Endodermal cell (in vitro differentiated cells): ENCODE data around the gene CNTF. TPM values are rescaled to one million over a fixed set of nuclear protein-coding genes. Genes with fewer than 3 reads are reported as not detected.

Experiments used
- DNase-seq: peaks from one replicate; pipeline ENCODE4 v3.0.0-alpha.2; 2017
- H3K27ac ChIP-seq: 2 replicates; pipeline ENCODE4 v1.5.1; 2013; ENCODE audit warnings: mild to moderate bottlenecking, low read depth, low read length, moderate library complexity
- H3K27me3 ChIP-seq: 2 replicates; pipeline ENCODE4 v1.6.1; 2013; ENCODE audit warnings: mild to moderate bottlenecking, low read length, moderate library complexity; ENCODE audit not compliant: insufficient read depth, control insufficient read depth, poor library complexity, severe bottlenecking
- H3K36me3 ChIP-seq: 2 replicates; pipeline ENCODE4 v1.7.0; 2013; ENCODE audit warnings: mild to moderate bottlenecking, low read length, moderate library complexity; ENCODE audit not compliant: control insufficient read depth, insufficient read depth
- H3K4me1 ChIP-seq: one replicate; pipeline ENCODE4 v1.7.0; 2013; ENCODE audit warnings: low read length; ENCODE audit not compliant: control insufficient read depth, insufficient read depth
- H3K4me3 ChIP-seq: 2 replicates; pipeline ENCODE4 v1.5.1; 2013; ENCODE audit warnings: mild to moderate bottlenecking, low read length, moderate library complexity
- H3K9ac ChIP-seq: 2 replicates; pipeline ENCODE4 v1.6.1; 2013; ENCODE audit warnings: mild to moderate bottlenecking, low read length, moderate library complexity; ENCODE audit not compliant: poor library complexity, severe bottlenecking; ENCODE audit errors: extremely low read depth
- H3K9me3 ChIP-seq: 2 replicates; pipeline ENCODE4 v1.6.1; 2013; ENCODE audit warnings: mild to moderate bottlenecking, low read length, moderate library complexity; ENCODE audit not compliant: control insufficient read depth
- H3K27ac Mint-ChIP-seq: 2 replicates; pipeline ENCODE4 v1.8.0; 2020; ENCODE audit warnings: mixed read lengths
- H3K27me3 Mint-ChIP-seq: 2 replicates; pipeline ENCODE4 v1.8.0; 2021; ENCODE audit warnings: mild to moderate bottlenecking, mixed read lengths; ENCODE audit not compliant: insufficient read depth
- H3K36me3 Mint-ChIP-seq: 2 replicates; pipeline ENCODE4 v1.8.0; 2020; ENCODE audit warnings: low read depth, mixed read lengths
- H3K4me1 Mint-ChIP-seq: 2 replicates; pipeline ENCODE4 v1.8.0; 2020; ENCODE audit warnings: mixed read lengths
- H3K4me3 Mint-ChIP-seq: 2 replicates; pipeline ENCODE4 v1.8.0; 2020; ENCODE audit warnings: mild to moderate bottlenecking, moderate library complexity, mixed read lengths
- H3K9me3 Mint-ChIP-seq: 2 replicates; pipeline ENCODE4 v1.8.0; 2020; ENCODE audit warnings: mild to moderate bottlenecking, mixed read lengths
- CTCF ChIP-seq: fragments of 200-600 bp; sonication (generic); conservative IDR thresholded peaks from 2 replicates; pipeline ENCODE4 v1.5.0; 2021; ENCODE audit warnings: antibody characterized with exemption, mild to moderate bottlenecking
- WGBS, 2 experiments: methylation state at CpG; one replicate each; pipeline versions ENCODE4 v1.1.5 to v1.1.7; 2013; ENCODE audit warnings: missing lambda C conversion rate in 2 of 2, mixed read lengths in 1 of 2; ENCODE audit not compliant: insufficient coverage in 1 of 2, insufficient read length in 1 of 2; 5-methylcytosine and 5-hydroxymethylcytosine counted together
- total RNA-seq, 2 donors: library from RNA; stranded (reverse); fragmentation: NEBNext Ultra II Directional in 1 of 2; extraction: Animal tissue kit (Norgen Biotek cat#: 25700) in 1 of 2; gene quantifications; 2 replicates in 1 of 2; 3 replicates in 1 of 2; pipeline ENCODE4 v1.2.1, GENCODE V29; 2021

The CNTF gene
- total RNA-seq, 2 donors from 2014 or later: 1.7 to 3.7 TPM

- Histone ChIP-seq H3K27me3 (no peaks in the 10 kb centered on the region), H3K27ac (no peak overlapping the region), H3K9me3 (no peaks in the 10 kb centered on the region), H3K9ac (no peak overlapping the region), H3K4me3 (no peak overlapping the region), H3K4me1 (no peaks in the 10 kb centered on the region), H3K36me3 (peaks cover 65% of the 10 kb centered on the region)
- WGBS, 2 experiments: 88 to 91% methylated on average over 4 of the region's 4 CpGs
- Mint-ChIP-seq H3K27ac (no peak overlapping the region), H3K4me1 (no peaks in the 10 kb centered on the region), H3K9me3 (no peaks in the 10 kb centered on the region), H3K4me3 (no peak overlapping the region), H3K36me3 (peaks cover 33% of the 10 kb centered on the region), H3K27me3 (no peaks in the 10 kb centered on the region)
- no peak for DNase-seq
- TF ChIP-seq CTCF: no peak
These were observed 2.6 kb downstream of the CNTF start for GRCh38 chr11:58625086-58625485.

DNA sequence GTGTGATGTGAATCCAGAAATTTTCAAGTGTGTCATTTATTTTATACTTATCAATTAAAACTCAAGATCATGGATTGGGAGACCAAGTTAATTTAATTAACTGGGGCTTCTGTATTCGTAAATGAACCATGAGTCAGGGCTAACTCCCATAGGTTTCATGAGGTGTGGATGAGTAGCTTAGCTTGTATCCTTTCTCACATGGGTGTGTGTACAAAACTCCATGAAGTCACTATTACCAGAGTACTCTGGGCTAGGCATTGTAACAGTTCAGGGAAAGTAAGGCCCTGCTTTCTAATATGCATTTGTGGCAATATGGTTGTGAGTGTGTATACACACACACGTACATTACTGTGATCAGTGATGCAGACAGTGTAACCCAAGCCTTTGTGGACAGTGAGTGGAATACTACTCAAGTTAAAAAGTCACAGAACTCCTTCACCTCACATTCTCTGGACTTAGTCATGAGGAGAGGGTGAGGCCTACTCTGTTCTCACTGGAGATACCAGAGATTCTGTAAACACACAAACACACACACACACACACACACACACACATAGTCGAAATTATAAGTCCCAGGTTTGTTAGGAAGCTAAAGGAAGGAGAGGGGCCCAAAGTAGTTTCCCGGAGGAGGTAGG, 3.5 kb downstream of the CNTF start:
- Histone ChIP-seq H3K27ac (no peak overlapping the region), H3K4me3 (no peak overlapping the region), H3K27me3 (no peaks in the 10 kb centered on the region), H3K4me1 (no peaks in the 10 kb centered on the region), H3K36me3 (peaks cover 57% of the 10 kb centered on the region), H3K9ac (no peak overlapping the region), H3K9me3 (no peaks in the 10 kb centered on the region)
- Mint-ChIP-seq H3K27me3 (no peaks in the 10 kb centered on the region), H3K36me3 (peaks cover 29% of the 10 kb centered on the region), H3K27ac (no peak overlapping the region), H3K4me3 (no peak overlapping the region), H3K4me1 (no peaks in the 10 kb centered on the region), H3K9me3 (no peaks in the 10 kb centered on the region)
- no peak for TF ChIP-seq CTCF
- no peak for DNase-seq
- WGBS, 2 experiments: 89% methylated on average over 3 of the region's 4 CpGs; no CpG with 5 or more reads in 1 of the 2 experiments

- Histone ChIP-seq H3K4me1 (no peaks in the 10 kb centered on the region), H3K4me3 (no peak overlapping the region), H3K27ac (no peak overlapping the region), H3K9ac (no peak overlapping the region), H3K36me3 (peaks cover 48% of the 10 kb centered on the region), H3K27me3 (no peaks in the 10 kb centered on the region), H3K9me3 (no peaks in the 10 kb centered on the region)
- WGBS, 2 experiments: 90 to 98% methylated on average over 4 of the region's 4 CpGs
- Mint-ChIP-seq H3K27ac (no peak overlapping the region), H3K9me3 (no peaks in the 10 kb centered on the region), H3K27me3 (no peaks in the 10 kb centered on the region), H3K4me3 (no peak overlapping the region), H3K4me1 (no peaks in the 10 kb centered on the region), H3K36me3 (peaks cover 27% of the 10 kb centered on the region)
- TF ChIP-seq CTCF: no peak
- no peak for DNase-seq
These were observed 4.5 kb downstream of the CNTF start for GRCh38 chr11:58626934-58627483.
